GM21786 (cell line): ENCODE data around the gene STK32C.

Source experiments
- ATAC-seq: cut with Tn5 transposase; IDR thresholded peaks from one replicate; pipeline ENCODE4 v1.9.1; 2021; ENCODE audit not compliant: unreplicated experiment

STK32C gene

GRCh38 chr10:132174237-132174636 is 133.5 kb downstream of the STK32C start:
- no peak for ATAC-seq

- ATAC-seq = no peak
Measured at GRCh38 chr10:132173185-132173584, 134.6 kb downstream of the STK32C start.

- no peak for ATAC-seq
Measured at GRCh38 chr10:132172091-132173066, 135.4 kb downstream of the STK32C start.

- ATAC-seq = no peak
Measured at GRCh38 chr10:132170561-132171361, 137.0 kb downstream of the STK32C start.

- no peak for ATAC-seq
Measured at GRCh38 chr10:132169766-132170560, 137.8 kb downstream of the STK32C start.

GRCh38 chr10:132169031-132169765 is 138.6 kb downstream of the STK32C start:
- ATAC-seq = no peak

- no peak for ATAC-seq
Measured at GRCh38 chr10:132168571-132169030, 139.1 kb downstream of the STK32C start.

GRCh38 chr10:132167976-132168375 is 139.8 kb downstream of the STK32C start:
- ATAC-seq = no peak

- ATAC-seq = no peak
Measured at GRCh38 chr10:132167041-132167674, 140.6 kb downstream of the STK32C start.

- no peak for ATAC-seq
Measured at GRCh38 chr10:132166216-132166950, 141.4 kb downstream of the STK32C start.

GRCh38 chr10:132165416-132165980 is 142.3 kb downstream of the STK32C start:
- ATAC-seq = no peak

- no peak for ATAC-seq
Measured at GRCh38 chr10:132164761-132165278, 142.9 kb downstream of the STK32C start.

- ATAC-seq = no peak
Measured at GRCh38 chr10:132163826-132164515, 143.8 kb downstream of the STK32C start.

- no peak for ATAC-seq
Measured at GRCh38 chr10:132163278-132163765, 144.4 kb downstream of the STK32C start.

- no peak for ATAC-seq
Measured at GRCh38 chr10:132162590-132163277, 145.0 kb downstream of the STK32C start.

GRCh38 chr10:132162021-132162531 is 145.7 kb downstream of the STK32C start:
- peak; percentile 67 for ATAC-seq
